GM23338 (cell line): ENCODE data around the gene GNAI2. TPM values are rescaled to one million over a fixed set of nuclear protein-coding genes. Genes with fewer than 3 reads are reported as not detected.

Experiments used
- ATAC-seq: fragments of 200-7000 bp; cut with Tn5 transposase; 3 replicates; pipeline ENCODE4 v1.9.1; 2020
- DNase-seq: peaks from one replicate; pipeline ENCODE4 v3.0.0-alpha.2; 2015; ENCODE audit warnings: low spot score
- H2AFZ ChIP-seq: fragments of 200-600 bp; sonication (generic); 2 replicates; pipeline ENCODE4 v1.8.0; 2016; ENCODE audit warnings: antibody characterized with exemption, mild to moderate bottlenecking, moderate library complexity
- H3F3A ChIP-seq: fragments of 200-600 bp; sonication (generic); replicated peaks from 2 replicates; pipeline ENCODE4 v1.8.0; 2017; ENCODE audit warnings: antibody characterized with exemption, mixed run types, low read depth
- H3K27ac ChIP-seq: fragments of 200-600 bp; sonication (generic); 2 replicates; pipeline ENCODE4 v1.6.1; 2016; ENCODE audit warnings: low read depth
- H3K27me3 ChIP-seq: fragments of 200-600 bp; sonication (generic); 2 replicates; pipeline ENCODE4 v1.8.0; 2016; ENCODE audit warnings: mild to moderate bottlenecking, mixed run types, moderate library complexity; ENCODE audit not compliant: insufficient read depth
- H3K36me3 ChIP-seq: fragments of 200-600 bp; sonication (generic); 2 replicates; pipeline ENCODE4 v1.8.0; 2016; ENCODE audit warnings: mild to moderate bottlenecking; ENCODE audit not compliant: insufficient read depth
- H3K4me1 ChIP-seq: fragments of 200-600 bp; sonication (generic); 2 replicates; pipeline ENCODE4 v1.8.0; 2016; ENCODE audit warnings: mild to moderate bottlenecking, moderate library complexity; ENCODE audit not compliant: insufficient read depth
- H3K4me2 ChIP-seq: fragments of 200-600 bp; sonication (generic); 2 replicates; pipeline ENCODE4 v1.7.1; 2017; ENCODE audit warnings: mixed run types
- H3K4me3 ChIP-seq: fragments of 200-600 bp; sonication (generic); 2 replicates; pipeline ENCODE4 v1.6.1; 2016; ENCODE audit warnings: mixed run types
- H3K79me2 ChIP-seq: fragments of 200-600 bp; sonication (generic); replicated peaks from 2 replicates; pipeline ENCODE4 v1.8.0; 2017; ENCODE audit warnings: mild to moderate bottlenecking; ENCODE audit not compliant: insufficient read depth
- H3K9me2 ChIP-seq: fragments of 200-600 bp; sonication (generic); 2 replicates; pipeline ENCODE4 v1.8.0; 2017; ENCODE audit not compliant: insufficient read depth
- H4K20me1 ChIP-seq: fragments of 200-600 bp; sonication (generic); replicated peaks from 2 replicates; pipeline ENCODE4 v1.8.0; 2017; ENCODE audit warnings: mild to moderate bottlenecking; ENCODE audit not compliant: insufficient read depth
- H3K27ac Mint-ChIP-seq: 2 replicates; pipeline ENCODE4 v1.8.0; 2020; ENCODE audit warnings: inconsistent platforms, mild to moderate bottlenecking, moderate library complexity, mixed read lengths
- H3K27me3 Mint-ChIP-seq: 3 replicates; pipeline ENCODE4 v1.8.0; 2022; ENCODE audit warnings: low read depth, mild to moderate bottlenecking, moderate library complexity, mixed read lengths, inconsistent platforms; ENCODE audit not compliant: insufficient read depth, poor library complexity
- H3K36me3 Mint-ChIP-seq: 3 replicates; pipeline ENCODE4 v1.8.0; 2021; ENCODE audit warnings: low read depth, mild to moderate bottlenecking, inconsistent platforms, moderate library complexity, mixed read lengths
- H3K4me1 Mint-ChIP-seq: 3 replicates; pipeline ENCODE4 v1.8.0; 2020; ENCODE audit warnings: mild to moderate bottlenecking, inconsistent platforms, mixed read lengths
- H3K4me3 Mint-ChIP-seq: 3 replicates; pipeline ENCODE4 v1.8.0; 2021; ENCODE audit warnings: moderate library complexity, mild to moderate bottlenecking, inconsistent platforms, mixed read lengths
- H3K9me3 Mint-ChIP-seq: 3 replicates; pipeline ENCODE4 v1.8.0; 2020; ENCODE audit warnings: moderate library complexity, mild to moderate bottlenecking, inconsistent platforms, mixed read lengths
- CREB1 ChIP-seq: fragments of 250-450 bp; sonication (Bioruptor Pico); IDR thresholded peaks from 2 replicates; pipeline ENCODE4 v1.5.0; 2020; ENCODE audit warnings: low read depth, mild to moderate bottlenecking, moderate library complexity
- CTCF ChIP-seq, 2 experiments: fragments of 200-600 bp in 1 of 2; sonication (generic) in 1 of 2; conservative IDR thresholded peaks; 2 replicates each; pipeline versions ENCODE4 v1.5.1 to v1.6.1; 2016 to 2017; ENCODE audit warnings: antibody characterized with exemption in 2 of 2, low read depth in 2 of 2, mild to moderate bottlenecking in 2 of 2, moderate library complexity in 1 of 2
- EZH2 ChIP-seq: fragments of 200-600 bp; sonication (generic); IDR thresholded peaks from one replicate; pipeline ENCODE4 v1.8.0; 2017; ENCODE audit warnings: antibody characterized with exemption, mild to moderate bottlenecking, low read depth; ENCODE audit not compliant: unreplicated experiment
- EZH2phosphoT487 ChIP-seq: fragments of 200-600 bp; sonication (generic); IDR thresholded peaks from one replicate; pipeline ENCODE4 v1.8.1; 2018; ENCODE audit warnings: antibody characterized with exemption; ENCODE audit not compliant: unreplicated experiment
- JUNB ChIP-seq: IDR thresholded peaks from one replicate; pipeline ENCODE4 v1.6.1; 2016; ENCODE audit warnings: antibody characterized with exemption; ENCODE audit not compliant: unreplicated experiment
- NANOG ChIP-seq: IDR thresholded peaks from 2 replicates; pipeline ENCODE4 v1.6.1; 2016; ENCODE audit warnings: antibody characterized with exemption, borderline replicate concordance
- POLR2AphosphoS5 ChIP-seq: IDR thresholded peaks from 2 replicates; pipeline ENCODE4 v1.6.1; 2016; ENCODE audit warnings: antibody characterized with exemption, low read depth
- STAT1 ChIP-seq: IDR thresholded peaks from one replicate; pipeline ENCODE4 v1.6.1; 2016; ENCODE audit warnings: antibody characterized with exemption; ENCODE audit not compliant: unreplicated experiment
- ZNF114 ChIP-seq: fragments of 250-450 bp; sonication (Bioruptor Pico); IDR thresholded peaks from 2 replicates; pipeline ENCODE4 v1.5.0; 2020; ENCODE audit warnings: mild to moderate bottlenecking, moderate library complexity
- ZNF331 ChIP-seq: fragments of 250-450 bp; sonication (Bioruptor Pico); IDR thresholded peaks from 2 replicates; pipeline ENCODE4 v1.5.0; 2020; ENCODE audit warnings: low read depth, mild to moderate bottlenecking, moderate library complexity
- ZNF462 ChIP-seq: fragments of 250-450 bp; sonication (Bioruptor Pico); IDR thresholded peaks from 2 replicates; pipeline ENCODE4 v1.5.0; 2020; ENCODE audit warnings: mild to moderate bottlenecking, moderate library complexity
- polyA plus RNA-seq: library from polyadenylated mRNA; unstranded; fragments of >200 nt; fragmentation: Nextera tagmentation; extraction: Ambion mirVana; gene quantifications from 2 replicates; pipeline ENCODE4 v1.2.1, GENCODE V29; 2016
- total RNA-seq: library from RNA; depleted of rRNA; stranded (reverse); fragments of >200 nt; shearing (Covaris generic); gene quantifications from 2 replicates; pipeline ENCODE4 v1.2.3, GENCODE V29; 2014
- TF ChIP-seq, protein P1 (sequence below): IDR thresholded peaks from 2 replicates; pipeline ENCODE4 v1.6.1; 2016; ENCODE audit warnings: antibody characterized with exemption
- TF ChIP-seq, protein P2 (sequence below): IDR thresholded peaks from one replicate; pipeline ENCODE4 v1.6.1; 2018; ENCODE audit warnings: antibody characterized with exemption; ENCODE audit not compliant: unreplicated experiment

GNAI2 gene
- total and polyA plus RNA-seq, 2 experiments from 2014 or later: 138 to 153 TPM

GRCh38 chr3:50246517-50246954 is 10.5 kb downstream of the GNAI2 start:
- H3K27me3 ChIP-seq: no peaks in the 10 kb centered on the region
- H3K79me2 ChIP-seq: peaks cover 85% of the 10 kb centered on the region
- peaks cover 11% of the 10 kb centered on the region; the same call in 1 of the 2 replicates for H3F3A ChIP-seq
- peaks cover 44% of the 10 kb centered on the region for H3K4me1 ChIP-seq
- H3K9me2 ChIP-seq: no peaks in the 10 kb centered on the region
- Mint-ChIP-seq H3K4me3 (peak overlapping the region; percentile 7; the same call in 2 of the 3 replicates), H3K27ac (peak overlapping the region; percentile 94), H3K9me3 (no peaks in the 10 kb centered on the region), H3K4me1 (peaks cover 61% of the 10 kb centered on the region), H3K27me3 (peaks cover 18% of the 10 kb centered on the region), H3K36me3 (peaks cover 19% of the 10 kb centered on the region)
- no peak overlapping the region for H2AFZ ChIP-seq
- ATAC-seq: peak; percentile 13
- peak overlapping the region; percentile 72 for H3K4me2 ChIP-seq
- peak; percentile 52 for DNase-seq
- H3K4me3 ChIP-seq: 0 out of 2 replicates have a peak overlapping the region, but pooled peaks have one; percentile 35
- peak overlapping the region; percentile 92 for H3K27ac ChIP-seq
- H4K20me1 ChIP-seq: peaks cover 52% of the 10 kb centered on the region
- TF ChIP-seq CTCF (conservative IDR thresholded peaks at IDR 0.05; ENCODE audit: low read depth in 2 of 2) (no peak), EZH2phosphoT487 (no peak), STAT1 (no peak), CREB1 (CRISPR knock-in tag) (no peak), ZNF114 (no peak), ZNF462 (CRISPR knock-in tag) (no peak), EZH2 (no peak), ZNF331 (CRISPR knock-in tag) (no peak), POLR2AphosphoS5 (no peak), NANOG (no peak), JUNB (no peak)
- TF ChIP-seq, protein P1, sequence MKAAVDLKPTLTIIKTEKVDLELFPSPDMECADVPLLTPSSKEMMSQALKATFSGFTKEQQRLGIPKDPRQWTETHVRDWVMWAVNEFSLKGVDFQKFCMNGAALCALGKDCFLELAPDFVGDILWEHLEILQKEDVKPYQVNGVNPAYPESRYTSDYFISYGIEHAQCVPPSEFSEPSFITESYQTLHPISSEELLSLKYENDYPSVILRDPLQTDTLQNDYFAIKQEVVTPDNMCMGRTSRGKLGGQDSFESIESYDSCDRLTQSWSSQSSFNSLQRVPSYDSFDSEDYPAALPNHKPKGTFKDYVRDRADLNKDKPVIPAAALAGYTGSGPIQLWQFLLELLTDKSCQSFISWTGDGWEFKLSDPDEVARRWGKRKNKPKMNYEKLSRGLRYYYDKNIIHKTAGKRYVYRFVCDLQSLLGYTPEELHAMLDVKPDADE: no peak
- TF ChIP-seq, protein P2, sequence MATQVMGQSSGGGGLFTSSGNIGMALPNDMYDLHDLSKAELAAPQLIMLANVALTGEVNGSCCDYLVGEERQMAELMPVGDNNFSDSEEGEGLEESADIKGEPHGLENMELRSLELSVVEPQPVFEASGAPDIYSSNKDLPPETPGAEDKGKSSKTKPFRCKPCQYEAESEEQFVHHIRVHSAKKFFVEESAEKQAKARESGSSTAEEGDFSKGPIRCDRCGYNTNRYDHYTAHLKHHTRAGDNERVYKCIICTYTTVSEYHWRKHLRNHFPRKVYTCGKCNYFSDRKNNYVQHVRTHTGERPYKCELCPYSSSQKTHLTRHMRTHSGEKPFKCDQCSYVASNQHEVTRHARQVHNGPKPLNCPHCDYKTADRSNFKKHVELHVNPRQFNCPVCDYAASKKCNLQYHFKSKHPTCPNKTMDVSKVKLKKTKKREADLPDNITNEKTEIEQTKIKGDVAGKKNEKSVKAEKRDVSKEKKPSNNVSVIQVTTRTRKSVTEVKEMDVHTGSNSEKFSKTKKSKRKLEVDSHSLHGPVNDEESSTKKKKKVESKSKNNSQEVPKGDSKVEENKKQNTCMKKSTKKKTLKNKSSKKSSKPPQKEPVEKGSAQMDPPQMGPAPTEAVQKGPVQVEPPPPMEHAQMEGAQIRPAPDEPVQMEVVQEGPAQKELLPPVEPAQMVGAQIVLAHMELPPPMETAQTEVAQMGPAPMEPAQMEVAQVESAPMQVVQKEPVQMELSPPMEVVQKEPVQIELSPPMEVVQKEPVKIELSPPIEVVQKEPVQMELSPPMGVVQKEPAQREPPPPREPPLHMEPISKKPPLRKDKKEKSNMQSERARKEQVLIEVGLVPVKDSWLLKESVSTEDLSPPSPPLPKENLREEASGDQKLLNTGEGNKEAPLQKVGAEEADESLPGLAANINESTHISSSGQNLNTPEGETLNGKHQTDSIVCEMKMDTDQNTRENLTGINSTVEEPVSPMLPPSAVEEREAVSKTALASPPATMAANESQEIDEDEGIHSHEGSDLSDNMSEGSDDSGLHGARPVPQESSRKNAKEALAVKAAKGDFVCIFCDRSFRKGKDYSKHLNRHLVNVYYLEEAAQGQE: no peak
- H3K36me3 ChIP-seq: no peaks in the 10 kb centered on the region
